ENCODE results near the gene BACE2.

GRCh38 chr21:41138711-41139110 is 29.2 kb upstream of the BACE2 start:
- TF ChIP-seq CTCF (conservative IDR thresholded peaks at IDR 0.05) (no peak), EZH2 (IDR thresholded peaks at IDR 0.05; ENCODE audit: low read depth) (no peak)
